Measurements from ENCODE around the gene PDZK1.

- TF ChIP-seq EZH2 (IDR thresholded peaks at IDR 0.05; ENCODE audit: low read depth, unreplicated experiment) = no peak
- no peak for TF ChIP-seq CTCF (conservative IDR thresholded peaks at IDR 0.05; ENCODE audit: low read depth in 2 of 2)
- TF ChIP-seq ZNF462 (CRISPR knock-in tag; IDR thresholded peaks at IDR 0.05) = no peak
- TF ChIP-seq CREB1 (CRISPR knock-in tag; IDR thresholded peaks at IDR 0.05; ENCODE audit: low read depth) = no peak
- TF ChIP-seq REST (IDR thresholded peaks at IDR 0.05; ENCODE audit: unreplicated experiment) = no peak
Observed at GRCh38 chr1:145730467-145730866, 23.3 kb upstream of the PDZK1 start.
